GM12878 (cell line): Measurements from ENCODE around the gene NFKBIZ. TPM values are rescaled to one million over a fixed set of nuclear protein-coding genes. Genes with fewer than 3 reads are reported as not detected.

Experiments used
- BHLHE40 ChIP-seq, 2 experiments: fragments of 450-650 bp in 1 of 2; IDR thresholded peaks; 2 replicates each; pipeline ENCODE4 v1.6.1; 2011 to 2017; ENCODE audit warnings: low read depth in 2 of 2, borderline replicate concordance in 1 of 2, improper control_type of control experiment in 1 of 2, low read length in 1 of 2, mild to moderate bottlenecking in 1 of 2
- BRCA1 ChIP-seq: IDR thresholded peaks from 2 replicates; pipeline ENCODE4 v1.6.1; 2011; ENCODE audit warnings: low read depth, low read length, improper control_type of control experiment
- EP300 ChIP-seq, 2 experiments: fragments of 150-350 bp in 1 of 2; IDR thresholded peaks; 2 replicates each; pipeline ENCODE4 v1.6.1; 2011 to 2012; ENCODE audit warnings: low read depth in 2 of 2, low read length in 2 of 2, borderline replicate concordance in 1 of 2, improper control_type of control experiment in 1 of 2, inconsistent platforms in 1 of 2; ENCODE audit not compliant: control insufficient read depth in 1 of 2
- ETV6 ChIP-seq, 2 experiments: fragments of 450-650 bp in 1 of 2; IDR thresholded peaks in 1 of 2; conservative IDR thresholded peaks in 1 of 2; 2 replicates each; pipeline ENCODE4 v1.6.1; 2014; ENCODE audit warnings: antibody characterized with exemption in 1 of 2, borderline replicate concordance in 1 of 2, low read depth in 1 of 2, mild to moderate bottlenecking in 1 of 2, moderate library complexity in 1 of 2
- FOS ChIP-seq: IDR thresholded peaks from 3 replicates; pipeline ENCODE4 v1.6.1; 2011; ENCODE audit warnings: borderline replicate concordance; ENCODE audit not compliant: insufficient read length; ENCODE audit errors: extremely low read depth
- FOXM1 ChIP-seq: IDR thresholded peaks from 2 replicates; pipeline ENCODE4 v1.6.1; 2012; ENCODE audit warnings: low read depth, mild to moderate bottlenecking, inconsistent platforms, low read length, moderate library complexity
- NBN ChIP-seq: fragments of 450-650 bp; IDR thresholded peaks from 2 replicates; pipeline ENCODE4 v1.6.1; 2016
- NFIC ChIP-seq: IDR thresholded peaks from 2 replicates; pipeline ENCODE4 v1.6.1; 2012; ENCODE audit warnings: low read depth, mild to moderate bottlenecking, inconsistent platforms, low read length, moderate library complexity
- NFYB ChIP-seq: IDR thresholded peaks from 2 replicates; pipeline ENCODE4 v1.6.1; 2011; ENCODE audit warnings: low read depth, mild to moderate bottlenecking, low read length, improper control_type of control experiment, moderate library complexity; ENCODE audit not compliant: insufficient read depth
- NRF1 ChIP-seq: conservative IDR thresholded peaks from 2 replicates; pipeline ENCODE4 v1.6.1; 2011; ENCODE audit warnings: mild to moderate bottlenecking, low read depth, low read length, improper control_type of control experiment
- POLR2A ChIP-seq: IDR thresholded peaks from 2 replicates; pipeline ENCODE4 v1.6.1; 2011; ENCODE audit warnings: low read depth, mild to moderate bottlenecking, low read length
- RB1 ChIP-seq: fragments of 450-650 bp; formaldehyde crosslinking; IDR thresholded peaks from 2 replicates; pipeline ENCODE4 v1.6.1; 2017; ENCODE audit warnings: mild to moderate bottlenecking, borderline replicate concordance
- RELA ChIP-seq: fragments of 450-650 bp; IDR thresholded peaks from 2 replicates; pipeline ENCODE4 v1.8.0; 2014; ENCODE audit warnings: borderline replicate concordance; ENCODE audit not compliant: partially characterized antibody
- RUNX3 ChIP-seq: IDR thresholded peaks from 2 replicates; pipeline ENCODE4 v1.6.1; 2012; ENCODE audit warnings: low read length, inconsistent platforms
- SREBF2 ChIP-seq: IDR thresholded peaks from 2 replicates; pipeline ENCODE4 v1.6.1; 2012; ENCODE audit warnings: mild to moderate bottlenecking, low read length
- ZBED1 ChIP-seq: IDR thresholded peaks from 2 replicates; pipeline ENCODE4 v1.6.1; 2016; ENCODE audit warnings: borderline replicate concordance
- ZSCAN29 ChIP-seq: fragments of 450-650 bp; IDR thresholded peaks from 2 replicates; pipeline ENCODE4 v1.6.1; 2017; ENCODE audit warnings: mild to moderate bottlenecking, moderate library complexity
- polyA plus RNA-seq, 11 experiments: library from polyadenylated mRNA; depleted of rRNA in 4 of 11; unstranded in 6 of 11; stranded (reverse) in 5 of 11; fragments of >200 nt; fragmentation: Nextera tagmentation in 4 of 11; fragmentation: Illumina TruSeq in 1 of 11; extraction: Ambion mirVana in 4 of 11; extraction: Trizol in 1 of 11; gene quantifications; 1 replicate in 1 of 11; 2 replicates in 10 of 11; pipeline versions ENCODE4 v1.2.1 to v1.2.3, GENCODE V29; 2011 to 2016; ENCODE audit warnings: inconsistent platforms in 2 of 11, missing spikeins in 2 of 11, low read depth in 1 of 11
- total RNA-seq, 4 experiments: library from RNA; depleted of rRNA in 3 of 4; stranded (reverse); fragments of >200 nt in 3 of 4; fragmentation: Illumina TruSeq in 1 of 4; extraction: Trizol in 1 of 4; gene quantifications; 2 replicates each; pipeline versions ENCODE4 v1.2.1 to v1.2.3, GENCODE V29; 2013 to 2021
- TF ChIP-seq, protein P1 (sequence below): fragments of 450-650 bp; formaldehyde crosslinking; IDR thresholded peaks from 2 replicates; pipeline ENCODE4 v1.4.0; 2020; ENCODE audit warnings: mild to moderate bottlenecking, moderate library complexity
- TF ChIP-seq, protein P2 (sequence below): fragments of 450-650 bp; IDR thresholded peaks from 2 replicates; pipeline ENCODE4 v1.6.1; 2017; ENCODE audit warnings: mild to moderate bottlenecking, moderate library complexity
- TF ChIP-seq, protein P3 (sequence below): IDR thresholded peaks from 2 replicates; pipeline ENCODE4 v1.6.1; 2011; ENCODE audit warnings: low read depth, mild to moderate bottlenecking, low read length, moderate library complexity, borderline replicate concordance; ENCODE audit errors: extremely low read depth
- TF ChIP-seq, protein P4 (sequence below): IDR thresholded peaks from 2 replicates; pipeline ENCODE4 v1.6.1; 2012; ENCODE audit warnings: low read depth, low read length, improper control_type of control experiment

The NFKBIZ gene
- total and polyA plus RNA-seq, 10 of the 15 experiments (the other 5 are each of a cell fraction or from before 2014, with no cell fraction given): 6.3 to 53.8 (median 17.3) TPM

DNA sequence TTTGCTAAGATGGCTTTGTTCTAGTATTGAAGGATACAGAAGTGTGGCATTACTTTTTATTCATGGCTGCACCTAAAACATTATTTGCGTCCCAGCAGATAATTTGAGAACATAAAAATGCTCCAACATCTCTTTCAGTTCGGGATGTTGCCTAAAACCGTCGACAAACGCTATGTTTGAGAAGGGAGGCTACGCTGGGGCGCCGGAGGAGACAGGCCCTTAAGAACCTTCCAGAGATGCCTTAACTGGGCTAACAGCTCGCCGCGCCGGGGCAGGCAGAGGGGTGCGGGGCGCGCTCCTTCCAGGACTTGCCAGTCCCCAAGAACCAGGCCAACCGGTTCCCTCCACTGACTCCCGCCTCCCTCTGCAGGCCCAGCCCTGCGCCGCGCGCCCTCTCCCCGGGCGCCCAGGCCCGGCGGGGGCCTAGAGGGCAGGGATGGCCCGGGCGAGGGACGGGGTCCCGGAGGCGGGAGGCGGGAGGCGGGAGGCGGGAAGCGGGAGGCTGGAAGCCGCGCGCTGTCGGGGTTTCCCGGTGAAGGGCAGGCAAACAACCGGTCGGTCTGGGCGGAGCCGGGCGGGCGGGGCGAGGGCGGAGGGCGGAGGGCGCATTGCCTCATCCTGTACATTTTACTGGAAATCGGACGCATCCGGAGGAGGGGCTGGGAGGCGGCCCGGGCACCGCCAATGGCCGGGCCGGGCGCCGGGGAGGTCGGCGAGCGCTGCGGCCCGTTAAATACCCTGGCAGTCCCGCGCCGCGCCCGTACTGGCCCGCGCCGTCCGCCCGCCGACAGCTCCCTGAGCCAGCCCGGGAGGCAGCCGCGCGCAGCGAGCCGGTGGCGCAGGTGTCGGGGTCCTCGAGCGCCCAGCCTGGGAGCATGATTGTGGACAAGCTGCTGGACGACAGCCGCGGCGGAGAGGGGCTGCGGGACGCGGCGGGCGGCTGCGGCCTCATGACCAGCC lies at the start of gene NFKBIZ (continued):
- TF ChIP-seq ETV6 (conservative IDR thresholded peaks at IDR 0.05 in 1 of 2, IDR thresholded peaks at IDR 0.05 in 1 of 2; ENCODE audit: borderline replicate concordance in 1 of 2, low read depth in 1 of 2) (no peak), EP300 (IDR thresholded peaks at IDR 0.05; ENCODE audit: borderline replicate concordance in 1 of 2, control insufficient read depth in 1 of 2, low read depth in 2 of 2, low read length in 2 of 2) (no peak), BRCA1 (no peak), POLR2A (peak; percentile 95), ZSCAN29 (no peak), RELA (no peak), NFYB (peak; percentile 70; the same call in 1 of the 2 replicates), SREBF2 (no peak), RB1 (peak; percentile 79; the same call in 1 of the 2 replicates), NFIC (no peak), RUNX3 (no peak; the same call in 1 of the 2 replicates), NBN (no peak), NRF1 (no peak), ZBED1 (no peak), BHLHE40 (IDR thresholded peaks at IDR 0.05; ENCODE audit: borderline replicate concordance in 1 of 2, low read depth in 2 of 2, low read length in 1 of 2) (peak in 1 of 2 experiments; percentile 54; a peak in 2 of 4 replicates), FOS (no peak), FOXM1 (no peak)
- TF ChIP-seq, protein P1, sequence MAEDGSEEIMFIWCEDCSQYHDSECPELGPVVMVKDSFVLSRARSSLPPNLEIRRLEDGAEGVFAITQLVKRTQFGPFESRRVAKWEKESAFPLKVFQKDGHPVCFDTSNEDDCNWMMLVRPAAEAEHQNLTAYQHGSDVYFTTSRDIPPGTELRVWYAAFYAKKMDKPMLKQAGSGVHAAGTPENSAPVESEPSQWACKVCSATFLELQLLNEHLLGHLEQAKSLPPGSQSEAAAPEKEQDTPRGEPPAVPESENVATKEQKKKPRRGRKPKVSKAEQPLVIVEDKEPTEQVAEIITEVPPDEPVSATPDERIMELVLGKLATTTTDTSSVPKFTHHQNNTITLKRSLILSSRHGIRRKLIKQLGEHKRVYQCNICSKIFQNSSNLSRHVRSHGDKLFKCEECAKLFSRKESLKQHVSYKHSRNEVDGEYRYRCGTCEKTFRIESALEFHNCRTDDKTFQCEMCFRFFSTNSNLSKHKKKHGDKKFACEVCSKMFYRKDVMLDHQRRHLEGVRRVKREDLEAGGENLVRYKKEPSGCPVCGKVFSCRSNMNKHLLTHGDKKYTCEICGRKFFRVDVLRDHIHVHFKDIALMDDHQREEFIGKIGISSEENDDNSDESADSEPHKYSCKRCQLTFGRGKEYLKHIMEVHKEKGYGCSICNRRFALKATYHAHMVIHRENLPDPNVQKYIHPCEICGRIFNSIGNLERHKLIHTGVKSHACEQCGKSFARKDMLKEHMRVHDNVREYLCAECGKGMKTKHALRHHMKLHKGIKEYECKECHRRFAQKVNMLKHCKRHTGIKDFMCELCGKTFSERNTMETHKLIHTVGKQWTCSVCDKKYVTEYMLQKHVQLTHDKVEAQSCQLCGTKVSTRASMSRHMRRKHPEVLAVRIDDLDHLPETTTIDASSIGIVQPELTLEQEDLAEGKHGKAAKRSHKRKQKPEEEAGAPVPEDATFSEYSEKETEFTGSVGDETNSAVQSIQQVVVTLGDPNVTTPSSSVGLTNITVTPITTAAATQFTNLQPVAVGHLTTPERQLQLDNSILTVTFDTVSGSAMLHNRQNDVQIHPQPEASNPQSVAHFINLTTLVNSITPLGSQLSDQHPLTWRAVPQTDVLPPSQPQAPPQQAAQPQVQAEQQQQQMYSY: no peak
- TF ChIP-seq, protein P2, sequence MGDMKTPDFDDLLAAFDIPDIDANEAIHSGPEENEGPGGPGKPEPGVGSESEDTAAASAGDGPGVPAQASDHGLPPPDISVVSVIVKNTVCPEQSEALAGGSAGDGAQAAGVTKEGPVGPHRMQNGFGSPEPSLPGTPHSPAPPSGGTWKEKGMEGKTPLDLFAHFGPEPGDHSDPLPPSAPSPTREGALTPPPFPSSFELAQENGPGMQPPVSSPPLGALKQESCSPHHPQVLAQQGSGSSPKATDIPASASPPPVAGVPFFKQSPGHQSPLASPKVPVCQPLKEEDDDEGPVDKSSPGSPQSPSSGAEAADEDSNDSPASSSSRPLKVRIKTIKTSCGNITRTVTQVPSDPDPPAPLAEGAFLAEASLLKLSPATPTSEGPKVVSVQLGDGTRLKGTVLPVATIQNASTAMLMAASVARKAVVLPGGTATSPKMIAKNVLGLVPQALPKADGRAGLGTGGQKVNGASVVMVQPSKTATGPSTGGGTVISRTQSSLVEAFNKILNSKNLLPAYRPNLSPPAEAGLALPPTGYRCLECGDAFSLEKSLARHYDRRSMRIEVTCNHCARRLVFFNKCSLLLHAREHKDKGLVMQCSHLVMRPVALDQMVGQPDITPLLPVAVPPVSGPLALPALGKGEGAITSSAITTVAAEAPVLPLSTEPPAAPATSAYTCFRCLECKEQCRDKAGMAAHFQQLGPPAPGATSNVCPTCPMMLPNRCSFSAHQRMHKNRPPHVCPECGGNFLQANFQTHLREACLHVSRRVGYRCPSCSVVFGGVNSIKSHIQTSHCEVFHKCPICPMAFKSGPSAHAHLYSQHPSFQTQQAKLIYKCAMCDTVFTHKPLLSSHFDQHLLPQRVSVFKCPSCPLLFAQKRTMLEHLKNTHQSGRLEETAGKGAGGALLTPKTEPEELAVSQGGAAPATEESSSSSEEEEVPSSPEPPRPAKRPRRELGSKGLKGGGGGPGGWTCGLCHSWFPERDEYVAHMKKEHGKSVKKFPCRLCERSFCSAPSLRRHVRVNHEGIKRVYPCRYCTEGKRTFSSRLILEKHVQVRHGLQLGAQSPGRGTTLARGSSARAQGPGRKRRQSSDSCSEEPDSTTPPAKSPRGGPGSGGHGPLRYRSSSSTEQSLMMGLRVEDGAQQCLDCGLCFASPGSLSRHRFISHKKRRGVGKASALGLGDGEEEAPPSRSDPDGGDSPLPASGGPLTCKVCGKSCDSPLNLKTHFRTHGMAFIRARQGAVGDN: peak; percentile 95
- TF ChIP-seq, protein P3, sequence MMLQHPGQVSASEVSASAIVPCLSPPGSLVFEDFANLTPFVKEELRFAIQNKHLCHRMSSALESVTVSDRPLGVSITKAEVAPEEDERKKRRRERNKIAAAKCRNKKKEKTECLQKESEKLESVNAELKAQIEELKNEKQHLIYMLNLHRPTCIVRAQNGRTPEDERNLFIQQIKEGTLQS: no peak
- TF ChIP-seq, protein P4, sequence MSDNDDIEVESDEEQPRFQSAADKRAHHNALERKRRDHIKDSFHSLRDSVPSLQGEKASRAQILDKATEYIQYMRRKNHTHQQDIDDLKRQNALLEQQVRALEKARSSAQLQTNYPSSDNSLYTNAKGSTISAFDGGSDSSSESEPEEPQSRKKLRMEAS: 0 out of 2 replicates have a peak, but pooled peaks have one; percentile 24
